GM12872 (cell line): ENCODE data around the gene ROGDI.

Source experiments
- TF ChIP-seq, protein P1 (sequence below): IDR thresholded peaks from 3 replicates; pipeline ENCODE4 v1.5.1; 2011; ENCODE audit warnings: low read depth, mild to moderate bottlenecking, low read length, moderate library complexity; ENCODE audit not compliant: insufficient read depth

The ROGDI gene

DNA sequence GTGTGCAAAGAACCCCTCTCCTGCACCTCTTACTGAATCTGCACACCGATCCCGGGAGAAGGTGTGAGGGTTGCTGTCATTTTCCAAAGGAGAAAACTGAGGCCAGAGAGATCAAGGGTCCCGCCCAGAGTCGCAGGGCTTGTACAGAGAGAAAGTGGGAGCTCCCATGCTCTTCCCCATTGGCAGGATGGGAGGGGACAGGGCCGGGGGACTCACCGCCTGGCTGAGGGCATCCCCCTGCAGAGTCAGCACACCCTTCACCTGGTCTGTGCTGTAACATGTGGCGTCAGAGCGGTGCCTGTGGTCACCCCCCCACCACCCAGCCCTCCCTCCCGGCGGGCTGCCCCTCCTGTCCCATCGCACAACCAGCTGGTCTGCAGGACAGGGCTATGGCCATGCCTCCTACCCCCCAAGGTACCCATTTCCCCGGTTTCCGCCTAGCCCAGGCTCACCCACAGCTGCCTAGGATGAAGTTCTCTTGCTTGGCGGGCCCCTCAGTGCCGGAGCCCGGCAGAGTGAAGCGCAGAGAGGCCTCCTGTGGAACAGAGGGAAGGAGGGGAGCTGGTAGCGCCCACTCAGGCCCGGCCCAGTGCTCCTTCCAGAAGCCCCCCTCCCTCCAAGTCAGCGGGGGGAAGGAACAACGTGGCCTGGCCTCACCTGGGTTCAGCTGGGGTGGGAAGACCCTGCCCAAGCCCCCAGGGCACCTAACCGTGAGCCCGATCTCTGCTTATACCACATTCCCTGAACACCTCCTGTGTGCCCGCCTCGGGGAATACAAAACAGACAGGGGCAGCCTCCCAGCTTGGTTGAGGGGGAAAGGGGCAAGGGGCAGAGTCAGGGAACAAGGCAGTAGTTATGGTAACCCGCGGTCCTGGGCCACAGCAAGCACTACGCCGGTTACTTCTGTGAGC, 1.1 kb downstream of the ROGDI start:
- TF ChIP-seq, protein P1, sequence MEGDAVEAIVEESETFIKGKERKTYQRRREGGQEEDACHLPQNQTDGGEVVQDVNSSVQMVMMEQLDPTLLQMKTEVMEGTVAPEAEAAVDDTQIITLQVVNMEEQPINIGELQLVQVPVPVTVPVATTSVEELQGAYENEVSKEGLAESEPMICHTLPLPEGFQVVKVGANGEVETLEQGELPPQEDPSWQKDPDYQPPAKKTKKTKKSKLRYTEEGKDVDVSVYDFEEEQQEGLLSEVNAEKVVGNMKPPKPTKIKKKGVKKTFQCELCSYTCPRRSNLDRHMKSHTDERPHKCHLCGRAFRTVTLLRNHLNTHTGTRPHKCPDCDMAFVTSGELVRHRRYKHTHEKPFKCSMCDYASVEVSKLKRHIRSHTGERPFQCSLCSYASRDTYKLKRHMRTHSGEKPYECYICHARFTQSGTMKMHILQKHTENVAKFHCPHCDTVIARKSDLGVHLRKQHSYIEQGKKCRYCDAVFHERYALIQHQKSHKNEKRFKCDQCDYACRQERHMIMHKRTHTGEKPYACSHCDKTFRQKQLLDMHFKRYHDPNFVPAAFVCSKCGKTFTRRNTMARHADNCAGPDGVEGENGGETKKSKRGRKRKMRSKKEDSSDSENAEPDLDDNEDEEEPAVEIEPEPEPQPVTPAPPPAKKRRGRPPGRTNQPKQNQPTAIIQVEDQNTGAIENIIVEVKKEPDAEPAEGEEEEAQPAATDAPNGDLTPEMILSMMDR, result no peak

DNA sequence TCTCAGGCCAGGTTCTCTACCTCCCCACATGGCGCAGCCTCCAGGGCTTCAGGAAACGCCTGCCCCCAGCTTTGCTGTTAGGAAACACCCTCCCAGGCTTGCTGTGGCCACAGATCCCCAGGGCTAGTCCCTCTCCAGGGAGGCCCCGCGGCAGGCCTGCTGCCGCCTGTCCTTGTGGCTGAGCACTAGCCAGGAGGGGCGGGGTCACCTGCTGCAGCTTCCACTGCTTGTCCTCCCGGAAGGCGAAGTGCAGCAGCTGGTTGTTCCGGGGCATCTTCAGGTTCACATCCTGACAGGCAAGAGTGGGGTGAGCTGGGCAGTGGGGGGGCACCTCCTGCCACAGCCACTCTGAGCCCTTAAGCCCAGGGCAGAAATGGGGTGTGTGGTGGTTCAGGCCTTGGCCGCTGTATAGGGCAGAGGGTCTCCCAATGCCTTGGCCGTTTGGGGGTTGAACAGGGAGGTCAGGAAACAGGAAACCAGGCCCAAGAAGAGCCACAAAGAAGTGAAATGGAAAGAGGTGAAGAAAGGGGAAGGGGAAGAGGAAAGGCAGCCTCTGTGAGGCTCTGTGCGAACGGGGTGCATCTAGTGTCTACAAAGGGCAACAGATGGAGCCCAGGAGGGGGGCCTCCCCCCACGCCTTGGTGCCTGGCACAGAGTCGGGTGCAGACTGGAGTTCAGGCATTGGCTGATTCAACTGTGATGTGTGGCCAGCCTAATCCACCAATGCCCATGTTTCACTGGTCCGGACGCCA, 2.0 kb downstream of the ROGDI start:
- TF ChIP-seq, protein P1, result no peak

DNA sequence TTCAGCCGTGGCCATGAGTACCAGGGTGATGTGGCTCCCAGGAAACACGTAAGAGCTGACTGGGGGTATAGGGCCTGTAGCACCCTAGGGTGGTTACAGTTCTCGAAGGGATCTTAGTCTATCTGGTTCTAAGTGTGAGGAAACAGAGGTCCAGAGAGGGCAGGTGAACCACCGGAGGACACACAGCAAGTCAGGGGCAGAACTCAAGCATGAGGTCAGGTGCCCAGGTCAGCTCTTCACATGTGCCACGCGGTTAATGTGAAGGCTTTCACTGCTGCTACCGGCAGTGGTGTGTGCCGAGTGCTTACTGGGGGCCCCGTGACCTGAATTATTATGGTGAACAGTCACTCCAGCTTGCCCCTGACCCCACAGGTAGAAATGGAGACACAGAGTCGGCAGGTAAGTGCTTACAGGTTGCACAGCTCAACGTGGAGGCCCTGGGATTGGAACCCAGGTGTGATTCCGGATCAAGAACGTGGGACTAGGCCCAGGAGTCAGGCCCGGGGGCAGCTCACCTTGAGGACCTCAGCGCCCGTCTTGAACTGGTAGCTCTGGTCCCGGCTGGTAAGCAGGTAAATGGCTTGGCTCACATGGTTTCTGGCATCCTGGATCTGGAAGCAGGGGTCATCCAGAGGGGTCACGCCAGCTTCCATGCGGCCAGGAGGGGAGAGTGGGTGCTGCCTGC, 3.1 kb downstream of the ROGDI start:
- TF ChIP-seq, protein P1, result no peak

DNA sequence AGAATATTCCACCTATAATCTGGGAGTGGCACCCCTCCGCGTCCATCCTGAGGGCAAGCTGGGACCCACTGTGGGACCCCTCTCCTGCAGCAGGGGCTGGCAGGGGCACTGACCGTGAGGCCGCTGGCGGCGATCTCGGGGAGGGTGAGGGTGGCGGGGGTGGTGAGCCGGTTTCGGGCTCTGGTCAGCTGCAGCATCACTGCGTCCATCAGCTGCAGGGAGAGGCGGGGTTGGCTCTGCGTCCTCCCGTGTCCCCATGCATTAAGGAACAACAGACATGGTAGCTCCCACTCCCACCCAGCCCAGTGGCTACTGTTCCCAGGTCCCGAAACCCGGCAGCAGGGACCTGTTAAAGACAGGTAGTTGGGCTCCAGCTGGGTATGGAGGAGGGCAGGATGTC, 4.0 kb downstream of the ROGDI start:
- TF ChIP-seq, protein P1, result no peak

DNA sequence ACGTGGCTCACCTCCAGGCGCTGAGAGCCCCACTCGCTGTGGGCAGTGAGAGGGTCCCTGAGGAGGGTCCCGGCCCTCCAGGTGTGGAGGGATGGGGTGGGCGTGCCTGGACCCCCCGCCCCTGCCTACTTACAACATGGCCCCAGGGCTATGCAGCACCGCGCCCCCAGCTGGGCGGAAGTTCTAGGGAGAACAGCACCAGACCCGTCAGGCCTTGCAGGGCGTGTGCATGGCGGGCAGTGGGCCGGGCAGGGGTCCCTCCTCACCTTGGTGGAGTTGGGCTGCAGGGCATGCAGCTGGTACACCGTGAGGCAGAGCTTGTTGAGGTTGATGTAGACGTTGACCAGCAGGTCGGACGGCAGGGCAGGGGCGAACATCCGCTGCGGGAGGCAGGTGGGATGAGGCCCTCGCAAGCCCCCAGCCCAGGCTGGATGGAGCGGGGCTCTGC, 4.6 kb downstream of the ROGDI start:
- TF ChIP-seq, protein P1, result no peak

DNA sequence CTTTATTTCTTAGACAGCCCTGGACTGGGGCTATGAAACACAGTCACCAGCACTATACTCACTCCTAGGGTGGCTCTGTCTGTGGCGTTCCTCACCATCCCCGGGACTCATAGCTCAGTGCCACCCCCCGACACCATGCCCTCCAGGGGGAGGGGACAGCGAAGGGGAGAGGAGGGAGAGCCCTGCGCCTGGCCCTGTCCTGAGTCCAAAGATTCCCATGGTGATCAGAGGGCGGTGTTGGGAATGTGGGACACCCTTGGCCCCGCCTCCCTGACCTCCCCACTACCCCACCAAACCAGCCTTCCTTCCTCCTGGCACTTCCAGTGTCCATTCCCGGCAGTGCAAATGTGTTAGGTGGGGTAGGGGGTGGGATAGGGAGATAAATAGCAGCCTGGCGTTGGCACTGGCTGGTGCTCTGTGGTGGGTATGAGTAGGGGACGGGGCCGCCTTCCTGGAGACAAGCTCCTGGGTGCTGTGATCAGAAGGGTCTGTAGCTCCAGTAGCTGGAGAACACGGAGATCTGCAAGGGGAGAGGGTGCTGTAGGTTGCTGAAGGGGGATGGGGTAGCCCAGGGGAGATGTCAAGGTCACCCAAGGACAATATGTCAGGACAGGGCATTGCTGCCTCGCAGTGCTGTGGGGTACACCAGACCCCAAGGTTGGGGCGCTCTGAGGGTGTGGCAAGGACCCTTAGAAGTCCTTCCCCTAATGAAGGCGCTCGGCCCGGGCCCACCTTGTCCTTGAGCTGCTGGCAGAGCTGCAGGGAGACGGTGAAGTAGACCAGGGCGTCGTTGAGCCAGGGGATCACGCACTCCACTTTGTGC, 5.2 kb downstream of the ROGDI start:
- TF ChIP-seq, protein P1, result no peak
